ENCODE results near the gene IFNL3. TPM values are rescaled to one million over a fixed set of nuclear protein-coding genes. Genes with fewer than 3 reads are reported as not detected.

IFNL3 gene
- total RNA-seq, 1 donor from 2014 or later: not detected

- peaks cover 24% of the 10 kb centered on the region for H3K27me3 ChIP-seq (ENCODE audit: insufficient read depth, low read length)
- no peak for FAIRE-seq
- Mint-ChIP-seq H3K27ac (ENCODE audit: unreplicated experiment) (no peak overlapping the region), H3K36me3 (ENCODE audit: low read depth, unreplicated experiment) (peaks cover 3% of the 10 kb centered on the region), H3K4me3 (ENCODE audit: unreplicated experiment) (no peak overlapping the region), H3K9me3 (ENCODE audit: unreplicated experiment) (no peaks in the 10 kb centered on the region), H3K27me3 (ENCODE audit: low read depth, unreplicated experiment) (peaks cover 46% of the 10 kb centered on the region), H3K4me1 (ENCODE audit: low read depth, unreplicated experiment) (peaks cover 2% of the 10 kb centered on the region)
- H3K4me3 ChIP-seq (ENCODE audit: insufficient read depth, low read depth, low read length): no peak overlapping the region
- no peak overlapping the region for H2AFZ ChIP-seq (ENCODE audit: low read depth, low read length)
- no peaks in the 10 kb centered on the region for H3K4me1 ChIP-seq (ENCODE audit: insufficient read depth, low read length)
- no peaks in the 10 kb centered on the region for H4K20me1 ChIP-seq (ENCODE audit: insufficient read depth, low read length)
- H3K4me2 ChIP-seq (ENCODE audit: low read length): no peak overlapping the region
- DNase-seq (ENCODE audit: low read depth): no peak
- H3K9me3 ChIP-seq (ENCODE audit: insufficient read depth, low read depth, low read length): no peaks in the 10 kb centered on the region
- H3K79me2 ChIP-seq (ENCODE audit: insufficient read depth, low read length): no peaks in the 10 kb centered on the region
- no peak overlapping the region for H3K9ac ChIP-seq (ENCODE audit: low read length)
- H3K27ac ChIP-seq (ENCODE audit: low read depth, low read length): no peak overlapping the region
- H3K36me3 ChIP-seq (ENCODE audit: insufficient read depth, low read length): no peaks in the 10 kb centered on the region
- no peak for TF ChIP-seq CTCF (IDR thresholded peaks at IDR 0.05; ENCODE audit: insufficient read depth, low read depth, low read length)
- no peak for TF ChIP-seq EZH2 (IDR thresholded peaks at IDR 0.05; ENCODE audit: insufficient read depth, low read length)
Measured at GRCh38 chr19:39205449-39205764, 39.4 kb downstream of the IFNL3 start.

GRCh38 chr19:39203372-39204341, 41.1 kb downstream of the IFNL3 start, which contains the start of gene SYCN:
TSS of gene SYCN (minus strand) at chr19:39204263. CDS start at chr19:39204254, 9 bp downstream.
- H3K4me3 ChIP-seq (ENCODE audit: insufficient read depth, low read depth, low read length): no peak within 1 kb of the TSS
- no peak within 1 kb of the TSS for H3K4me3 Mint-ChIP-seq (ENCODE audit: unreplicated experiment)
- no peaks in the 10 kb centered on the region for H3K4me1 ChIP-seq (ENCODE audit: insufficient read depth, low read length)
- peaks cover 2% of the 10 kb centered on the region for H3K4me1 Mint-ChIP-seq (ENCODE audit: low read depth, unreplicated experiment)
- H3K27ac ChIP-seq (ENCODE audit: low read depth, low read length): no peak within 1 kb of the TSS
- H3K9me3 Mint-ChIP-seq (ENCODE audit: unreplicated experiment): no peaks in the 10 kb centered on the region
- peaks cover 27% of the 10 kb centered on the region for H3K27me3 ChIP-seq (ENCODE audit: insufficient read depth, low read length)
- H3K4me2 ChIP-seq (ENCODE audit: low read length): no peak within 1 kb of the TSS
- peaks cover 52% of the 10 kb centered on the region for H3K27me3 Mint-ChIP-seq (ENCODE audit: low read depth, unreplicated experiment)
- no peaks in the 10 kb centered on the region for H4K20me1 ChIP-seq (ENCODE audit: insufficient read depth, low read length)
- no peaks in the 10 kb centered on the region for H3K79me2 ChIP-seq (ENCODE audit: insufficient read depth, low read length)
- H3K36me3 ChIP-seq (ENCODE audit: insufficient read depth, low read length): no peaks in the 10 kb centered on the region
- no peak within 1 kb of the TSS for H2AFZ ChIP-seq (ENCODE audit: low read depth, low read length)
- H3K36me3 Mint-ChIP-seq (ENCODE audit: low read depth, unreplicated experiment): peaks cover 3% of the 10 kb centered on the region
- DNase-seq (ENCODE audit: low read depth) (no peak), FAIRE-seq (no peak)
- no peak within 1 kb of the TSS for H3K27ac Mint-ChIP-seq (ENCODE audit: unreplicated experiment)
- TF ChIP-seq CTCF (IDR thresholded peaks at IDR 0.05; ENCODE audit: insufficient read depth, low read depth, low read length): no peak
- peak; percentile 64 for TF ChIP-seq EZH2 (IDR thresholded peaks at IDR 0.05; ENCODE audit: insufficient read depth, low read length)
- no peaks in the 10 kb centered on the region for H3K9me3 ChIP-seq (ENCODE audit: insufficient read depth, low read depth, low read length)
- no peak within 1 kb of the TSS for H3K9ac ChIP-seq (ENCODE audit: low read length)

GRCh38 chr19:39202998-39203355, 41.8 kb downstream of the IFNL3 start:
- no peak overlapping the region for H3K27ac ChIP-seq (ENCODE audit: low read depth, low read length)
- FAIRE-seq (no peak), DNase-seq (ENCODE audit: low read depth) (no peak)
- no peak overlapping the region for H3K4me3 ChIP-seq (ENCODE audit: insufficient read depth, low read depth, low read length)
- no peak overlapping the region for H3K4me2 ChIP-seq (ENCODE audit: low read length)
- no peaks in the 10 kb centered on the region for H4K20me1 ChIP-seq (ENCODE audit: insufficient read depth, low read length)
- no peaks in the 10 kb centered on the region for H3K4me1 ChIP-seq (ENCODE audit: insufficient read depth, low read length)
- peaks cover 30% of the 10 kb centered on the region for H3K27me3 ChIP-seq (ENCODE audit: insufficient read depth, low read length)
- H3K9me3 ChIP-seq (ENCODE audit: insufficient read depth, low read depth, low read length): no peaks in the 10 kb centered on the region
- TF ChIP-seq EZH2 (IDR thresholded peaks at IDR 0.05; ENCODE audit: insufficient read depth, low read length): no peak
- no peak for TF ChIP-seq CTCF (IDR thresholded peaks at IDR 0.05; ENCODE audit: insufficient read depth, low read depth, low read length)
- no peak overlapping the region for H2AFZ ChIP-seq (ENCODE audit: low read depth, low read length)
- Mint-ChIP-seq H3K27me3 (ENCODE audit: low read depth, unreplicated experiment) (peaks cover 52% of the 10 kb centered on the region), H3K36me3 (ENCODE audit: low read depth, unreplicated experiment) (peaks cover 3% of the 10 kb centered on the region), H3K9me3 (ENCODE audit: unreplicated experiment) (no peaks in the 10 kb centered on the region), H3K27ac (ENCODE audit: unreplicated experiment) (no peak overlapping the region), H3K4me3 (ENCODE audit: unreplicated experiment) (no peak overlapping the region), H3K4me1 (ENCODE audit: low read depth, unreplicated experiment) (peaks cover 2% of the 10 kb centered on the region)
- no peaks in the 10 kb centered on the region for H3K79me2 ChIP-seq (ENCODE audit: insufficient read depth, low read length)
- H3K9ac ChIP-seq (ENCODE audit: low read length): no peak overlapping the region
- H3K36me3 ChIP-seq (ENCODE audit: insufficient read depth, low read length): no peaks in the 10 kb centered on the region

Measured in astrocyte (in vitro differentiated cells and primary cell).